GM18517 (cell line): ENCODE data around the gene SPINK5.

ENCODE experiments used
- ATAC-seq: cut with Tn5 transposase; IDR thresholded peaks from one replicate; pipeline ENCODE4 v1.9.1; 2021; ENCODE audit warnings: mild to moderate bottlenecking, moderate library complexity; ENCODE audit not compliant: unreplicated experiment

SPINK5 gene

DNA sequence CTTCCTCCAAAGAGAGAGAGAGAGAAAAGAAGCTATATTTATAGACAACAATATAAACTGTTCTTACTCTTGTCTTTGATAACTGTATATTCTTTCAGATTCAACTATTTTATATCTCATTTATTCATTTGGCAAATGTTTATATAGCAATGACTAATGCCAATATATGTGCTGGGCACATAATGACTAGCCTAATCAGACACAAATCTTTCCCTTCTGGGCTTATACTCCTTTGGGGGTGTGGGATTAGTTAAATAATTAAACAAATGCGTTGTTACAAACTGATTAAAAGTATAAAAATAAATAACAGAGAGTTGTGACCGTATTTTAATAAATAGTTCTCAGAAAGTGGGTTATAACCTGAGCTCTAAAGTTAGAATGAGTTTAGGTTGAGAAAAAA, 108.6 kb downstream of the SPINK5 start:
- no peak for ATAC-seq

DNA sequence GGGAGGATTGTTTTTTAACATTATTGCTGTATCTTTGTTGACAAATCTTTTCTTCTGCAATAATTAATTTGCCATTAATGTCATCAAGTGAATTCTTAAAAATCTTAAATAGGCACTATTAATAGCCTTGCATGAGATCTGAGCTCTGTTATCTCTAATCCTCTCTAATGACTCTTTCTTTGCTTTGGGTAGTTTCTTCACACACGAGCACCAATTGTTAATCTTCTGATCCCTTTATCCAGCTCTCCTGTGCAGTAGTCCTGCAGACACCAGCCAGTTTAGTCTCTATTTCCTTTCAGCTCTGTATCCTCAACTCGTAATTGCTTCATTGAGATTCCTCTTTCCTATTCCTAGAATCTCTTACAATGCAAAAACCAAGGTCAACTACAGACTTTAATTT, 112.7 kb downstream of the SPINK5 start:
- no peak for ATAC-seq

- no peak for ATAC-seq
Observed at GRCh38 chr5:148177207-148177606, 113.4 kb downstream of the SPINK5 start.

GRCh38 chr5:148179234-148179824, 115.5 kb downstream of the SPINK5 start:
- peak; percentile 72 for ATAC-seq

DNA sequence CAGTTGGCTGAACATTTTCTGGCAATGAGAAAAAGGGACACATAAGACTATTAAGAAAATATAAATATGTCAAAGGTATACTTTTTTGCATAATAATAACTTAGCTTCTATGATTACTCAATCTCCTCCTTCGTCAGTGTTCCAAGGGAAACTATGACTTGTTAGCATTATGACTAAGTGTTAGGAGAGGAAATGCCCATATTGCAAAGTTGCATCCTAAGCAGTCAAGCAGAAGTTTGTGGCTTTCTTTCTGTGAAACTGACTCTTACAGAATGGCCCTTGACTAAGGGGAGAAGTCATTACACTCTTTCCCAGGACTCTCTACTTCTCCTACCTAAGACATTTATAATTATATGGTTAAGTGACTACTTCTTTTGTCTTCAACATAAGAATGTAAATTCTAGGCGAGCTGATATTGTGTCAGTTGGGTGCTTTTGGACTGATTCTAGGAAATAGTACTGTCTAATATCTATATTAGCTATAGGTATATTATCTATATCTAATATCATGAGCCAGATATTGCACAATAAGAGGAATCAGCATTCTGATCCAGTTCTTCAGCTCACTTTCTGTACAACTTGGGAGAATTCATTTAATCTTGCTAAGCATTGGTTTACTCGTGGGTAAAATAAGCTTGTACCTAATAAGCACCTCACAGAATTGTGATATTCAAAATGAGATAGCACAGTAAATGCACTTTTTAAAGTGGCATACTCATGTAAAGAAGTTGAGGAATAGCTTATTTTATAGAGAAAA, 122.6 kb downstream of the SPINK5 start:
- ATAC-seq, result peak; percentile 67
